IMR-90 (cell line): ENCODE data around the gene SIGLEC9. TPM values are rescaled to one million over a fixed set of nuclear protein-coding genes. Genes with fewer than 3 reads are reported as not detected.
A peak's percentile ranks its signal among the peaks of the same experiment; 100 is the strongest.

Source experiments
- ATAC-seq: fragments of 200-7000 bp; cut with Tn5 transposase; 2 replicates; pipeline ENCODE4 v1.9.1; 2020; ENCODE audit warnings: low read depth, mild to moderate bottlenecking, moderate library complexity
- BruUV-seq: library from RNA; stranded (reverse); fragments of 400-500 nt; replicated peaks from 2 replicates; lab custom pipeline; 2021; lab: Mats Ljungman, UMichigan
- CTCF ChIA-PET: fragments of 300-600 bp; formaldehyde crosslinking; extraction: SDS; loops from one replicate; lab custom pipeline; 2021; ENCODE audit warnings: antibody characterized with exemption; lab: Yijun Ruan, JAX
- POLR2A ChIA-PET: fragments of 300-600 bp; sonication (Branson Sonifier 250); formaldehyde crosslinking; loops from one replicate; lab custom pipeline; 2022; ENCODE audit warnings: antibody characterized with exemption; ENCODE audit not compliant: unreplicated experiment; lab: Charles Lee
- DNase-seq: peaks from one replicate; pipeline ENCODE4 v3.0.0; 2013
- H2AFZ ChIP-seq: replicated peaks from 2 replicates; pipeline ENCODE3; 2013; ENCODE audit warnings: low read length, mild to moderate bottlenecking; ENCODE audit not compliant: poor library complexity
- H2AK5ac ChIP-seq: 2 replicates; pipeline ENCODE4 v1.6.1; 2013; ENCODE audit warnings: low read depth, low read length, inconsistent platforms
- H2AK9ac ChIP-seq: replicated peaks from 2 replicates; pipeline ENCODE3; 2013; ENCODE audit warnings: mild to moderate bottlenecking, low read depth, low read length, moderate library complexity; ENCODE audit not compliant: poor library complexity
- H2BK120ac ChIP-seq: 2 replicates; pipeline ENCODE4 v1.6.1; 2013; ENCODE audit warnings: low read depth, low read length, inconsistent platforms
- H2BK15ac ChIP-seq: 3 replicates; pipeline ENCODE4 v1.6.1; 2013; ENCODE audit warnings: low read depth, low read length, inconsistent platforms
- H2BK20ac ChIP-seq: 2 replicates; pipeline ENCODE4 v1.6.1; 2013; ENCODE audit warnings: low read depth, mild to moderate bottlenecking, inconsistent platforms, low read length, moderate library complexity
- H2BK5ac ChIP-seq: 2 replicates; pipeline ENCODE4 v1.6.1; 2013; ENCODE audit warnings: mild to moderate bottlenecking, low read depth, low read length, inconsistent platforms; ENCODE audit not compliant: poor library complexity, severe bottlenecking
- H3K14ac ChIP-seq: replicated peaks from 2 replicates; pipeline ENCODE4 v1.6.1; 2013; ENCODE audit warnings: low read depth, low read length, inconsistent platforms
- H3K18ac ChIP-seq: 2 replicates; pipeline ENCODE4 v1.6.1; 2013; ENCODE audit warnings: low read depth, low read length, control low read depth
- H3K23ac ChIP-seq: 2 replicates; pipeline ENCODE4 v1.6.1; 2013; ENCODE audit warnings: low read depth, low read length, inconsistent platforms
- H3K27ac ChIP-seq: 2 replicates; pipeline ENCODE4 v1.5.1; 2013; ENCODE audit warnings: mild to moderate bottlenecking, control low read depth, low read length; ENCODE audit not compliant: insufficient read depth
- H3K27me3 ChIP-seq: 2 replicates; pipeline ENCODE4 v1.6.1; 2013; ENCODE audit warnings: low read length; ENCODE audit not compliant: control insufficient read depth, insufficient read depth
- H3K36me3 ChIP-seq: 2 replicates; pipeline ENCODE4 v1.6.1; 2013; ENCODE audit warnings: low read length, mixed read lengths; ENCODE audit not compliant: control insufficient read depth, insufficient read depth
- H3K4ac ChIP-seq: 2 replicates; pipeline ENCODE4 v1.6.1; 2013; ENCODE audit warnings: low read depth, low read length, inconsistent platforms
- H3K4me1 ChIP-seq: 2 replicates; pipeline ENCODE4 v1.6.1; 2013; ENCODE audit warnings: low read length, mixed read lengths; ENCODE audit not compliant: control insufficient read depth, insufficient read depth
- H3K4me2 ChIP-seq: 2 replicates; pipeline ENCODE4 v1.6.1; 2013; ENCODE audit warnings: low read depth, mild to moderate bottlenecking, control low read depth, low read length, moderate library complexity
- H3K4me3 ChIP-seq: 2 replicates; pipeline ENCODE4 v1.5.1; 2013; ENCODE audit warnings: low read depth, mild to moderate bottlenecking, control low read depth, low read length, moderate library complexity; ENCODE audit not compliant: insufficient read depth
- H3K56ac ChIP-seq: 2 replicates; pipeline ENCODE4 v1.6.1; 2013; ENCODE audit warnings: low read length, inconsistent platforms; ENCODE audit not compliant: insufficient read depth; ENCODE audit errors: extremely low read depth
- H3K79me1 ChIP-seq, 2 experiments: 2 replicates each; pipeline ENCODE4 v1.6.1; 2013; ENCODE audit warnings: low read length in 2 of 2, inconsistent platforms in 1 of 2, low read depth in 1 of 2
- H3K9ac ChIP-seq: 2 replicates; pipeline ENCODE4 v1.6.1; 2013; ENCODE audit warnings: low read depth, low read length, control low read depth
- H3K9me1 ChIP-seq: 2 replicates; pipeline ENCODE4 v1.6.1; 2013; ENCODE audit warnings: low read length, inconsistent platforms; ENCODE audit not compliant: insufficient read depth
- H3K9me3 ChIP-seq: 2 replicates; pipeline ENCODE4 v1.6.1; 2013; ENCODE audit warnings: low read length; ENCODE audit not compliant: control insufficient read depth, insufficient read depth
- H4K20me1 ChIP-seq: 2 replicates; pipeline ENCODE4 v1.6.1; 2013; ENCODE audit warnings: low read length, inconsistent platforms; ENCODE audit not compliant: insufficient read depth
- H4K5ac ChIP-seq: 2 replicates; pipeline ENCODE4 v1.6.1; 2013; ENCODE audit warnings: mild to moderate bottlenecking, low read depth, low read length, control low read depth
- H4K8ac ChIP-seq, 2 experiments: 2 replicates each; pipeline ENCODE4 v1.6.1; 2013; ENCODE audit warnings: low read depth in 2 of 2, low read length in 2 of 2, control low read depth in 1 of 2, inconsistent platforms in 1 of 2
- H4K91ac ChIP-seq: 2 replicates; pipeline ENCODE4 v1.6.1; 2013; ENCODE audit warnings: low read depth, low read length, inconsistent platforms; ENCODE audit not compliant: insufficient read depth
- BHLHE40 ChIP-seq: fragments of 150-350 bp; IDR thresholded peaks from 2 replicates; pipeline ENCODE4 v1.6.1; 2016; ENCODE audit warnings: mild to moderate bottlenecking, low read depth, low read length
- CEBPB ChIP-seq: IDR thresholded peaks from 2 replicates; pipeline ENCODE4 v1.6.1; 2012; ENCODE audit warnings: low read depth, low read length, improper control_type of control experiment
- CHD1 ChIP-seq: IDR thresholded peaks from 2 replicates; pipeline ENCODE4 v1.6.1; 2012; ENCODE audit warnings: low read depth, low read length, improper control_type of control experiment
- CTCF ChIP-seq: conservative IDR thresholded peaks from 2 replicates; pipeline ENCODE4 v1.5.1; 2012; ENCODE audit warnings: mild to moderate bottlenecking, low read depth, low read length, improper control_type of control experiment
- ELK1 ChIP-seq: fragments of 150-350 bp; IDR thresholded peaks from 2 replicates; pipeline ENCODE4 v1.6.1; 2016; ENCODE audit warnings: low read depth, mild to moderate bottlenecking, low read length, moderate library complexity, borderline replicate concordance
- FOS ChIP-seq: fragments of 150-350 bp; IDR thresholded peaks from 2 replicates; pipeline ENCODE4 v1.6.1; 2016; ENCODE audit warnings: low read depth, low read length
- MAFK ChIP-seq: IDR thresholded peaks from 2 replicates; pipeline ENCODE4 v1.6.1; 2012; ENCODE audit warnings: low read depth, low read length, improper control_type of control experiment
- MAZ ChIP-seq: IDR thresholded peaks from 2 replicates; pipeline ENCODE4 v1.6.1; 2012; ENCODE audit warnings: low read depth, mild to moderate bottlenecking, low read length, improper control_type of control experiment, moderate library complexity, borderline replicate concordance
- MXI1 ChIP-seq: IDR thresholded peaks from 2 replicates; pipeline ENCODE4 v1.6.1; 2012; ENCODE audit warnings: low read depth, mild to moderate bottlenecking, low read length, moderate library complexity, borderline replicate concordance
- NFE2L2 ChIP-seq: fragments of 150-350 bp; IDR thresholded peaks from 2 replicates; pipeline ENCODE4 v1.6.1; 2016; ENCODE audit warnings: low read depth, mild to moderate bottlenecking, low read length
- POLR2A ChIP-seq: IDR thresholded peaks from 2 replicates; pipeline ENCODE4 v1.6.1; 2012; ENCODE audit warnings: mild to moderate bottlenecking, low read depth, low read length
- RAD21 ChIP-seq: IDR thresholded peaks from 2 replicates; pipeline ENCODE4 v1.6.1; 2012; ENCODE audit warnings: low read length, improper control_type of control experiment
- RFX5 ChIP-seq: IDR thresholded peaks from 2 replicates; pipeline ENCODE4 v1.8.0; 2012; ENCODE audit warnings: low read depth, mild to moderate bottlenecking, low read length, moderate library complexity
- SMC3 ChIP-seq: fragments of 150-350 bp; IDR thresholded peaks from 2 replicates; pipeline ENCODE4 v1.6.1; 2016; ENCODE audit warnings: low read depth, mild to moderate bottlenecking, antibody characterized with exemption, low read length, moderate library complexity
- WGBS, 2 experiments: methylation state at CpG; one replicate each; pipeline versions ENCODE4 v1.1.5 to v1.1.7; 2013; ENCODE audit warnings: missing lambda C conversion rate in 2 of 2; ENCODE audit not compliant: insufficient read length in 1 of 2; ENCODE audit errors: extremely low coverage in 2 of 2; 5-methylcytosine and 5-hydroxymethylcytosine counted together
- dilution Hi-C: fragments of 300-500 bp; cut with HindIII; formaldehyde crosslinking; loops from one replicate; pipeline ENCODE4 v1.14.3; 2018; ENCODE audit warnings: low sequenced_read_pairs; ENCODE audit not compliant: unreplicated experiment
- in situ Hi-C: fragments of 300-500 bp; cut with MboI; formaldehyde crosslinking; loops from 3 replicates; pipeline ENCODE4 v1.14.3; 2019; ENCODE audit warnings: low sequenced_read_pairs, inconsistent platforms, mixed read lengths
- intact Hi-C: fragments of 100-400 bp; cut with micrococcal nuclease; formaldehyde crosslinking; loops from 2 replicates; pipeline ENCODE4 v1.10.0; 2022
- polyA plus RNA-seq, 3 experiments: library from polyadenylated mRNA; depleted of rRNA; stranded (reverse); fragments of >200 nt; gene quantifications; 2 replicates each; pipeline ENCODE4 v1.2.3, GENCODE V29; 2012; ENCODE audit warnings: low replicate concordance in 1 of 3
- total RNA-seq: library from RNA; depleted of rRNA; stranded (reverse); fragments of >200 nt; gene quantifications from 2 replicates; pipeline ENCODE4 v1.2.3, GENCODE V29; 2012
- TF ChIP-seq, protein P1 (sequence below): fragments of 150-350 bp; IDR thresholded peaks from 2 replicates; pipeline ENCODE4 v1.6.1; 2017; ENCODE audit warnings: mild to moderate bottlenecking, antibody characterized with exemption, low read length, low read depth

Gene SIGLEC9
- total and polyA plus RNA-seq, 2 of the 4 experiments (the other 2 are of a cell fraction) = 0.03 TPM; not detected in 1

- H3K9me1 ChIP-seq = no peaks in the 10 kb centered on the region; the same call in 1 of the 2 replicates
- no peak overlapping the region for H2BK20ac ChIP-seq
- ChIA-PET CTCF (interaction anchor here (0.7 to 1.0 kb wide), 2 partner anchors 73 to 166 kb away, joined by 3 to 7 read pairs; no protein-coding TSS in a partner anchor), POLR2A (no interaction called here)
- no peak overlapping the region for H3K27ac ChIP-seq
- no TSS peak for BruUV-seq
- no peak overlapping the region for H2AK9ac ChIP-seq
- DNase-seq (no peak), ATAC-seq (no peak)
- no peak overlapping the region for H4K8ac ChIP-seq
- H3K18ac ChIP-seq = no peak overlapping the region
- peaks cover 3% of the 10 kb centered on the region; the same call in 1 of the 2 replicates for H3K4me1 ChIP-seq
- no peak overlapping the region for H3K14ac ChIP-seq
- H3K36me3 ChIP-seq = peaks cover 6% of the 10 kb centered on the region
- H3K4ac ChIP-seq = no peak overlapping the region
- intact Hi-C loops (loop anchor here (1.0 to 5.0 kb wide), 2 partner anchors 73 to 162 kb away; no protein-coding TSS in a partner anchor), in situ Hi-C loops (no loop called here), dilution Hi-C loops (no loop called here)
- no peak overlapping the region for H3K23ac ChIP-seq
- no peak overlapping the region for H2BK5ac ChIP-seq
- H2AFZ ChIP-seq = peak overlapping the region; percentile 62
- no peak overlapping the region for H3K4me2 ChIP-seq
- H3K4me3 ChIP-seq = no peak overlapping the region
- no peaks in the 10 kb centered on the region for H3K27me3 ChIP-seq
- WGBS, 2 experiments = 30% methylated on average over 2 of the region's 15 CpGs; no CpG with 5 or more reads in 1 of the 2 experiments
- peaks cover 13% of the 10 kb centered on the region for H4K20me1 ChIP-seq
- no peak overlapping the region for H3K9ac ChIP-seq
- H3K56ac ChIP-seq = no peak overlapping the region
- no peak overlapping the region for H4K5ac ChIP-seq
- H3K9me3 ChIP-seq = no peaks in the 10 kb centered on the region
- no peak overlapping the region for H2AK5ac ChIP-seq
- no peak overlapping the region for H2BK15ac ChIP-seq
- H3K79me1 ChIP-seq = peaks cover 0 to 15% of the 10 kb centered on the region in 2 experiments; a peak in 2 of 4 replicates
- no peak overlapping the region for H4K91ac ChIP-seq
- no peak overlapping the region for H2BK120ac ChIP-seq
- TF ChIP-seq FOS (no peak), RAD21 (peak; percentile 46), MAFK (no peak), RFX5 (no peak), NFE2L2 (no peak), CEBPB (no peak), POLR2A (no peak), BHLHE40 (no peak), MAZ (peak; percentile 47; the same call in 1 of the 2 replicates), MXI1 (no peak), CTCF (peak; percentile 56), SMC3 (peak; percentile 31), ELK1 (no peak), CHD1 (no peak)
- TF ChIP-seq, protein P1, sequence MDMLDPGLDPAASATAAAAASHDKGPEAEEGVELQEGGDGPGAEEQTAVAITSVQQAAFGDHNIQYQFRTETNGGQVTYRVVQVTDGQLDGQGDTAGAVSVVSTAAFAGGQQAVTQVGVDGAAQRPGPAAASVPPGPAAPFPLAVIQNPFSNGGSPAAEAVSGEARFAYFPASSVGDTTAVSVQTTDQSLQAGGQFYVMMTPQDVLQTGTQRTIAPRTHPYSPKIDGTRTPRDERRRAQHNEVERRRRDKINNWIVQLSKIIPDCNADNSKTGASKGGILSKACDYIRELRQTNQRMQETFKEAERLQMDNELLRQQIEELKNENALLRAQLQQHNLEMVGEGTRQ = no peak
Measured at GRCh38 chr19:51094696-51095279, 29.9 kb upstream of the SIGLEC9 start.
